OCI-LY7 (cell line): ENCODE measurements around the gene SSPN.

ENCODE experiments used
- CTCF ChIP-seq: fragments of 200-600 bp; sonication (generic); conservative IDR thresholded peaks from 2 replicates; pipeline ENCODE4 v1.5.1; 2014; ENCODE audit warnings: mild to moderate bottlenecking, antibody characterized with exemption, low read length, moderate library complexity, mixed read lengths
- EZH2phosphoT487 ChIP-seq: fragments of 200-600 bp; sonication (generic); IDR thresholded peaks from 2 replicates; pipeline ENCODE4 v1.6.1; 2018; ENCODE audit warnings: low read depth, borderline replicate concordance, mild to moderate bottlenecking, mixed run types, antibody characterized with exemption, low read length, moderate library complexity, mixed read lengths

- no peak for TF ChIP-seq CTCF
- TF ChIP-seq EZH2phosphoT487: no peak
Measured at GRCh38 chr12:26239852-26240815, 44.8 kb downstream of the SSPN start.
